K562 treated with DMSO at 1 percent for 4 hours (cell line): ENCODE data around the gene LPAR2. TPM values are rescaled to one million over a fixed set of nuclear protein-coding genes. Genes with fewer than 3 reads are reported as not detected.

ENCODE experiments used
- total RNA-seq: library from RNA; unstranded; fragments of 300-600 nt; gene quantifications from 2 replicates; pipeline ENCODE4 v1.2.3, GENCODE V29; 2022; ENCODE audit not compliant: insufficient read depth

Gene LPAR2
- 11.9 and 19.4 TPM in 2 replicates for total RNA-seq

GRCh38 chr19:19627621-19628500 lies at the start of gene LPAR2:
LPAR2 (minus strand) TSS chr19:19628220; CDS start chr19:19627275, 945 bp downstream.

GRCh38 chr19:19668230-19669012 lies 40.4 kb upstream of the LPAR2 start, which contains the start of gene ZNF101:
ZNF101 (plus strand) TSS chr19:19668839; CDS start chr19:19668964, 125 bp downstream.

GRCh38 chr19:19663256-19664120 lies 35.5 kb upstream of the LPAR2 start, which contains the start of gene ATP13A1:
ATP13A1 (minus strand) TSS chr19:19663676; CDS start chr19:19663666, 10 bp downstream.

GRCh38 chr19:19643158-19644053 lies 15.4 kb upstream of the LPAR2 start, which contains the start of gene GMIP:
GMIP (minus strand) TSS chr19:19643657; CDS start chr19:19643529, 128 bp downstream.

GRCh38 chr19:19618219-19619051 lies 9.6 kb downstream of the LPAR2 start, which contains the start of gene PBX4:
PBX4 (minus strand) TSS chr19:19618687; CDS start chr19:19618629, 58 bp downstream.

Other genes with a start within 250 kb of the LPAR2 start
- 53.4 and 59.7 TPM in 2 replicates for gene GATAD2A, start 222.5 kb downstream of the LPAR2 start, total RNA-seq
- 3.0 and 6.0 TPM in 2 replicates for gene TSSK6, start 112.7 kb downstream of the LPAR2 start, total RNA-seq
- gene NDUFA13, start 112.0 kb downstream of the LPAR2 start, total RNA-seq: 313 and 415 TPM in 2 replicates
- gene YJEFN3, start 99.3 kb downstream of the LPAR2 start, total RNA-seq: 1.7 and 6.6 TPM in 2 replicates
- gene CILP2, start 90.0 kb downstream of the LPAR2 start, total RNA-seq: 1.2 and 2.0 TPM in 2 replicates
- 2.6 and 3.4 TPM in 2 replicates for gene PBX4, start 9.5 kb downstream of the LPAR2 start, total RNA-seq
- gene GMIP, start 15.4 kb upstream of the LPAR2 start, total RNA-seq: 13.6 and 13.9 TPM in 2 replicates
- gene ATP13A1, start 35.5 kb upstream of the LPAR2 start, total RNA-seq: 62.5 and 84.4 TPM in 2 replicates
- 5.7 and 5.8 TPM in 2 replicates for gene ZNF101, start 40.6 kb upstream of the LPAR2 start, total RNA-seq
- gene ZNF14, start 104.9 kb upstream of the LPAR2 start, total RNA-seq: 2.9 and 4.0 TPM in 2 replicates
- gene ZNF506, start 193.5 kb upstream of the LPAR2 start, total RNA-seq: not detected in 2 replicates
- 2.4 and 4.5 TPM in 2 replicates for gene ZNF253, start 237.7 kb upstream of the LPAR2 start, total RNA-seq